Peyer's patch (tissue), 4 donors: Measurements from ENCODE around the gene MSH4.

ENCODE experiments used
- POLR2A ChIP-seq, 2 donors: fragments of 450-650 bp; IDR thresholded peaks; one replicate each; pipeline ENCODE4 v1.5.1; 2017; ENCODE audit warnings: antibody characterized with exemption in 2 of 2, mild to moderate bottlenecking in 2 of 2, moderate library complexity in 2 of 2
- TF ChIP-seq, protein P1 (sequence below), 6 experiments: fragments of 450-650 bp in 4 of 6; fragments of 200-600 bp in 2 of 6; sonication (generic) in 1 of 6; IDR thresholded peaks; one replicate each; pipeline ENCODE4 v1.5.1; 2017 to 2019; ENCODE audit warnings: antibody characterized with exemption in 6 of 6, mild to moderate bottlenecking in 3 of 6, moderate library complexity in 1 of 6

DNA sequence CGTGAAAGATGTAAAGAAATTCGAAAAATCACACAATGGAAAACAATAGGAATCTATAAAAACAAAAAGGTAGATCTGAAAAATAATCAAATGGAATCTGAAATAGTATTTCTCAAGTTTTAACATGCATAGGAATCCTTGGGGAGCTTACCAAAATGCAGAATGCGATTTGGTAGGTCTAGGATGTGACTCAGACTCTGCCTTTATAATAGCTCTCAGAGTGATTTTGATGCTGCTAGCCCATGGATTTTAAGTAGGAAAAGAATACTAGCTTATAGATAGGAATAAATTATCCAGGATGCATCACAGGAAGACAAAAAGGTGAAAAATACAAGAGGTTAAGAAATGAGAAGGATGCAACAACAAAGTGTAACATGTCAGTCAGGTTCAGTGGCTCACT lies 24.7 kb upstream of the MSH4 start:
- TF ChIP-seq, protein P1, sequence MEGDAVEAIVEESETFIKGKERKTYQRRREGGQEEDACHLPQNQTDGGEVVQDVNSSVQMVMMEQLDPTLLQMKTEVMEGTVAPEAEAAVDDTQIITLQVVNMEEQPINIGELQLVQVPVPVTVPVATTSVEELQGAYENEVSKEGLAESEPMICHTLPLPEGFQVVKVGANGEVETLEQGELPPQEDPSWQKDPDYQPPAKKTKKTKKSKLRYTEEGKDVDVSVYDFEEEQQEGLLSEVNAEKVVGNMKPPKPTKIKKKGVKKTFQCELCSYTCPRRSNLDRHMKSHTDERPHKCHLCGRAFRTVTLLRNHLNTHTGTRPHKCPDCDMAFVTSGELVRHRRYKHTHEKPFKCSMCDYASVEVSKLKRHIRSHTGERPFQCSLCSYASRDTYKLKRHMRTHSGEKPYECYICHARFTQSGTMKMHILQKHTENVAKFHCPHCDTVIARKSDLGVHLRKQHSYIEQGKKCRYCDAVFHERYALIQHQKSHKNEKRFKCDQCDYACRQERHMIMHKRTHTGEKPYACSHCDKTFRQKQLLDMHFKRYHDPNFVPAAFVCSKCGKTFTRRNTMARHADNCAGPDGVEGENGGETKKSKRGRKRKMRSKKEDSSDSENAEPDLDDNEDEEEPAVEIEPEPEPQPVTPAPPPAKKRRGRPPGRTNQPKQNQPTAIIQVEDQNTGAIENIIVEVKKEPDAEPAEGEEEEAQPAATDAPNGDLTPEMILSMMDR (IDR thresholded peaks at IDR 0.05): no peak
- no peak for TF ChIP-seq POLR2A (IDR thresholded peaks at IDR 0.05)
